ENCODE measurements around the gene CCDC157.

DNA sequence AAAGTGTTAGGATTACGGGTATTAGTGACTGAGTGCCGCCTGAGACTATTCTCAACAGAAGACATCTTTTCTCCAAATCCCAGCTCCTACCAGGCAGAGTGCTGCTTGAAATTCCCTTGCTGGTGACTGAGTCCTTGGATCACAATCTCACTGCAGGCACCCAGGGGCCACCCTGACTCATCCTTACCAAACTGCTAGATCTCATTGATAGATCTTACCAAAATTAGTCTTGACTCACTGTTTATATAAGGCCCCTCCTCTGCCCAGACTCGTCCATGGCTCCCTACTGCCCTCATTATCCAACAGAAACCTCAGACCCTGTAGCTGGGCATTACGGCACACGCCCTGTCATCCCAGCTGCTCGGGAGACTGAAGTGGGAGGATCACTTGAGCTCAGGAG lies 44.8 kb upstream of the CCDC157 start:
- TF ChIP-seq, protein P1, sequence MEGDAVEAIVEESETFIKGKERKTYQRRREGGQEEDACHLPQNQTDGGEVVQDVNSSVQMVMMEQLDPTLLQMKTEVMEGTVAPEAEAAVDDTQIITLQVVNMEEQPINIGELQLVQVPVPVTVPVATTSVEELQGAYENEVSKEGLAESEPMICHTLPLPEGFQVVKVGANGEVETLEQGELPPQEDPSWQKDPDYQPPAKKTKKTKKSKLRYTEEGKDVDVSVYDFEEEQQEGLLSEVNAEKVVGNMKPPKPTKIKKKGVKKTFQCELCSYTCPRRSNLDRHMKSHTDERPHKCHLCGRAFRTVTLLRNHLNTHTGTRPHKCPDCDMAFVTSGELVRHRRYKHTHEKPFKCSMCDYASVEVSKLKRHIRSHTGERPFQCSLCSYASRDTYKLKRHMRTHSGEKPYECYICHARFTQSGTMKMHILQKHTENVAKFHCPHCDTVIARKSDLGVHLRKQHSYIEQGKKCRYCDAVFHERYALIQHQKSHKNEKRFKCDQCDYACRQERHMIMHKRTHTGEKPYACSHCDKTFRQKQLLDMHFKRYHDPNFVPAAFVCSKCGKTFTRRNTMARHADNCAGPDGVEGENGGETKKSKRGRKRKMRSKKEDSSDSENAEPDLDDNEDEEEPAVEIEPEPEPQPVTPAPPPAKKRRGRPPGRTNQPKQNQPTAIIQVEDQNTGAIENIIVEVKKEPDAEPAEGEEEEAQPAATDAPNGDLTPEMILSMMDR (IDR thresholded peaks at IDR 0.05), result no peak
- no peak for TF ChIP-seq EZH2 (IDR thresholded peaks at IDR 0.05; ENCODE audit: borderline replicate concordance, insufficient read depth, low read depth, low read length, poor library complexity, severe bottlenecking)

Measured in B cell (primary cell).